Erythroblast (primary cell): Measurements from ENCODE around the gene UBE4B.

Experiments
- GATA1 ChIP-seq: IDR thresholded peaks from 2 replicates; pipeline ENCODE4 v1.6.1; 2011; ENCODE audit warnings: low read depth, mild to moderate bottlenecking, control low read depth, low read length, moderate library complexity
- POLR2A ChIP-seq: IDR thresholded peaks from 2 replicates; pipeline ENCODE4 v1.6.1; 2011; ENCODE audit warnings: mild to moderate bottlenecking, low read length

GRCh38 chr1:10117865-10118264 lies 85.1 kb downstream of the UBE4B start:
- TF ChIP-seq POLR2A (no peak), GATA1 (no peak)
